Uterus (tissue), 2 donors: Measurements from ENCODE around the gene PLEKHA7.

ENCODE experiments used
- CTCF ChIP-seq, 4 experiments: fragments of 200-600 bp in 2 of 4; fragments of 450-650 bp in 2 of 4; sonication (generic) in 2 of 4; IDR thresholded peaks; one replicate each; pipeline ENCODE4 v1.5.1; 2016 to 2019; ENCODE audit warnings: antibody characterized with exemption in 4 of 4, mild to moderate bottlenecking in 2 of 4, moderate library complexity in 1 of 4
- POLR2A ChIP-seq, 2 donors: fragments of 450-650 bp; IDR thresholded peaks; one replicate each; pipeline ENCODE4 v1.6.1; 2016; ENCODE audit warnings: antibody characterized with exemption in 2 of 2, mild to moderate bottlenecking in 1 of 2, moderate library complexity in 1 of 2

GRCh38 chr11:16743478-16743877 is 270.7 kb downstream of the PLEKHA7 start:
- TF ChIP-seq POLR2A (IDR thresholded peaks at IDR 0.05) (no peak), CTCF (IDR thresholded peaks at IDR 0.05) (no peak)
